Testis (tissue), 2 donors: ENCODE data around the gene ACSF2.

Experiments used
- POLR2A ChIP-seq: fragments of 450-650 bp; IDR thresholded peaks from one replicate; pipeline ENCODE4 v1.6.1; 2017; ENCODE audit warnings: antibody characterized with exemption, mild to moderate bottlenecking, moderate library complexity
- TF ChIP-seq, protein P1 (sequence below), 3 experiments: fragments of 450-650 bp in 2 of 3; fragments of 200-600 bp in 1 of 3; sonication (generic) in 1 of 3; IDR thresholded peaks; one replicate each; pipeline ENCODE4 v1.5.1; 2016 to 2019; ENCODE audit warnings: antibody characterized with exemption in 3 of 3, mild to moderate bottlenecking in 2 of 3, moderate library complexity in 1 of 3

DNA sequence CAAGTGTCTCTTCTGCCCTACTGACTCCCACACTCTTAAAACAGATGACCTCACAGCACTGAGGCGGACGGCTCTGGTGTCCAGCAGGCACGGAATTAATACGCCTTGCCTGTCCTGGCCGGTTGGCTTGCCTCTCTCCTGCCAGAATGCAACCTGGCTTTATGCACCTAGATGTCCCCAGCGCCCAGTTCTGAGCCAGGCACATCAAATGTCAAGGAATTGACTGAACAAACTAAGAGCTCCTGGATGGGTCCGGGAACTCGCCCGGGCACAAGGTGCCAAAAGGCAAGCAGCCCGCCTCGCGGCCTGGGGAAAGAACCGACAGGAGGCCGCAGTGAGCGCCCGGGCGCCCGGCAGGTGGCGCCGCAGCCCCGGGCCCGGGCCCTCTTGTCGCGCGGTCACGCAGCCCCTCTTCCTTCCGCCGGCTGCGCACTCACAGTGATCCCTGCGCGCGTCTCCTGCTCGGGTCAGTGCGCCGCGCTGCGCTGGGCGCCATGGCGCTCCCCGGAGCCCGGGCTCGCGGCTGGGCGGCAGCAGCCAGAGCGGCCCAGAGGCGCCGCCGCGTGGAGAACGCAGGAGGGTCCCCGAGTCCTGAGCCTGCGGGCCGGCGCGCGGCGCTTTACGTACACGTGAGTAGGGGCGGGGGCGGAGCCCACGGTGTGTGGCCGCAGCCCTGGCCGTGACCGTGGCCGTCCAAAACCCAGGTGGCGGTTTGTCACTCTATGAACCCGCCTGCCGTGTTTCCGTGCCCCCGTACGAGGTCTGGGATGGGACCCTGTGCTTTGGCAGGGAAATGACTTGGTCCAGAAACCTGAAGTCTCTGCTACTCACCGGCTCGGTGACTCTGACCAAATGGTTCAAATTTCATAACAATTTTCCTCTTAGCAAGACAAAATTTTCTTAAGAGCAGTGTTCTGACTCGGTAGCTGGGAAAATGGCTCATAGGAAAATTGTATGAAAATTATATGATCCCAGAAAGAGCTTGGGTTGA, 52.7 kb downstream of the ACSF2 start, which contains the start of gene RSAD1:
- TF ChIP-seq POLR2A, result no peak
- TF ChIP-seq, protein P1, sequence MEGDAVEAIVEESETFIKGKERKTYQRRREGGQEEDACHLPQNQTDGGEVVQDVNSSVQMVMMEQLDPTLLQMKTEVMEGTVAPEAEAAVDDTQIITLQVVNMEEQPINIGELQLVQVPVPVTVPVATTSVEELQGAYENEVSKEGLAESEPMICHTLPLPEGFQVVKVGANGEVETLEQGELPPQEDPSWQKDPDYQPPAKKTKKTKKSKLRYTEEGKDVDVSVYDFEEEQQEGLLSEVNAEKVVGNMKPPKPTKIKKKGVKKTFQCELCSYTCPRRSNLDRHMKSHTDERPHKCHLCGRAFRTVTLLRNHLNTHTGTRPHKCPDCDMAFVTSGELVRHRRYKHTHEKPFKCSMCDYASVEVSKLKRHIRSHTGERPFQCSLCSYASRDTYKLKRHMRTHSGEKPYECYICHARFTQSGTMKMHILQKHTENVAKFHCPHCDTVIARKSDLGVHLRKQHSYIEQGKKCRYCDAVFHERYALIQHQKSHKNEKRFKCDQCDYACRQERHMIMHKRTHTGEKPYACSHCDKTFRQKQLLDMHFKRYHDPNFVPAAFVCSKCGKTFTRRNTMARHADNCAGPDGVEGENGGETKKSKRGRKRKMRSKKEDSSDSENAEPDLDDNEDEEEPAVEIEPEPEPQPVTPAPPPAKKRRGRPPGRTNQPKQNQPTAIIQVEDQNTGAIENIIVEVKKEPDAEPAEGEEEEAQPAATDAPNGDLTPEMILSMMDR (IDR thresholded peaks at IDR 0.05), result peak; percentile 85 to 95 (median 91)
